K562 (cell line): Measurements from ENCODE around the gene KATNAL2. TPM values are rescaled to one million over a fixed set of nuclear protein-coding genes. Genes with fewer than 3 reads are reported as not detected.
A peak's percentile ranks its signal among the peaks of the same experiment; 100 is the strongest.

Experiments
- ASH1L ChIP-seq: fragments of 450-650 bp; IDR thresholded peaks from 2 replicates; pipeline ENCODE4 v1.6.1; 2018; ENCODE audit warnings: borderline replicate concordance, mild to moderate bottlenecking, low read depth; ENCODE audit not compliant: partially characterized antibody
- BACH1 ChIP-seq: fragments of 200-800 bp; sonication (Bioruptor generic); IDR thresholded peaks from 2 replicates; pipeline ENCODE4 v1.6.1; 2016; ENCODE audit warnings: missing genetic modification characterization, missing compliant biosample characterization
- CC2D1A ChIP-seq: fragments of 450-650 bp; IDR thresholded peaks from 2 replicates; pipeline ENCODE4 v1.6.1; 2017; ENCODE audit warnings: mild to moderate bottlenecking
- GATA2 ChIP-seq: sonication (generic); formaldehyde crosslinking; IDR thresholded peaks from 2 replicates; pipeline ENCODE4 v1.4.0; 2020; ENCODE audit warnings: mild to moderate bottlenecking, missing genetic modification reagents
- JUND ChIP-seq, 2 experiments: IDR thresholded peaks; 2 replicates in 1 of 2; 3 replicates in 1 of 2; pipeline ENCODE4 v1.6.1; 2011; ENCODE audit warnings: borderline replicate concordance in 2 of 2, low read depth in 2 of 2, low read length in 2 of 2, improper control_type of control experiment in 1 of 2, missing biosample characterization in 1 of 2, missing genetic modification characterization in 1 of 2, missing genetic modification reagents in 1 of 2
- L3MBTL2 ChIP-seq: fragments of 450-650 bp; IDR thresholded peaks from 2 replicates; pipeline ENCODE4 v1.6.1; 2016; ENCODE audit warnings: mild to moderate bottlenecking, moderate library complexity
- MAFF ChIP-seq: IDR thresholded peaks from 2 replicates; pipeline ENCODE4 v1.6.1; 2012; ENCODE audit warnings: low read length, improper control_type of control experiment
- NFRKB ChIP-seq: fragments of 450-650 bp; IDR thresholded peaks from 2 replicates; pipeline ENCODE4 v1.6.1; 2016; ENCODE audit warnings: low read depth
- RCOR1 ChIP-seq, 2 experiments: IDR thresholded peaks; 2 replicates each; pipeline ENCODE4 v1.6.1; 2012; ENCODE audit warnings: low read depth in 2 of 2, low read length in 2 of 2, borderline replicate concordance in 1 of 2, improper control_type of control experiment in 1 of 2
- SMARCE1 ChIP-seq: fragments of 450-650 bp; IDR thresholded peaks from 2 replicates; pipeline ENCODE4 v1.7.1; 2016; ENCODE audit warnings: mild to moderate bottlenecking
- SPI1 ChIP-seq: IDR thresholded peaks from 2 replicates; pipeline ENCODE4 v1.6.1; 2011; ENCODE audit warnings: low read depth, low read length, control low read depth, borderline replicate concordance
- TAF1 ChIP-seq: IDR thresholded peaks from 2 replicates; pipeline ENCODE4 v1.6.1; 2011; ENCODE audit warnings: mild to moderate bottlenecking, low read length, moderate library complexity; ENCODE audit not compliant: insufficient read depth, control insufficient read depth, severe bottlenecking; ENCODE audit errors: extremely low read depth
- ZNF76 ChIP-seq: fragments of 250-450 bp; sonication (Bioruptor Pico); IDR thresholded peaks from 2 replicates; pipeline ENCODE4 v1.4.0; 2020; ENCODE audit warnings: mild to moderate bottlenecking, moderate library complexity, borderline replicate concordance
- polyA plus RNA-seq, 8 experiments: library from polyadenylated mRNA; depleted of rRNA in 4 of 8; stranded (reverse) in 5 of 8; unstranded in 3 of 8; fragments of >200 nt; fragmentation: Nextera tagmentation in 2 of 8; fragmentation: Illumina TruSeq in 1 of 8; extraction: Ambion mirVana in 2 of 8; extraction: Trizol in 1 of 8; gene quantifications; 2 replicates each; pipeline versions ENCODE4 v1.2.1 to v1.2.3, GENCODE V29; 2011 to 2014; ENCODE audit warnings: inconsistent platforms in 1 of 8, missing spikeins in 1 of 8
- total RNA-seq, 7 experiments: library from RNA; depleted of rRNA in 6 of 7; stranded (reverse); fragments of >200 nt in 6 of 7; fragmentation: Illumina TruSeq in 2 of 7; extraction: Trizol in 2 of 7; gene quantifications; 2 replicates each; pipeline versions ENCODE4 v1.2.1 to v1.2.3, GENCODE V29; 2011 to 2021; ENCODE audit warnings: low replicate concordance in 1 of 7
- TF ChIP-seq, protein P1 (sequence below), 2 experiments: fragments of 450-650 bp; conservative IDR thresholded peaks; 2 replicates each; pipeline ENCODE4 v1.6.1; 2017; ENCODE audit warnings: mild to moderate bottlenecking in 2 of 2, moderate library complexity in 2 of 2
- TF ChIP-seq, protein P2 (sequence below): sonication (generic); formaldehyde crosslinking; IDR thresholded peaks from 2 replicates; pipeline ENCODE4 v1.8.1; 2023; ENCODE audit warnings: mild to moderate bottlenecking, missing genetic modification reagents
- TF ChIP-seq, protein P3 (sequence below): sonication (generic); IDR thresholded peaks from 2 replicates; pipeline ENCODE4 v1.6.1; 2016

Gene KATNAL2
- total and polyA plus RNA-seq, 9 of the 15 experiments (the other 6 are each of a cell fraction or from before 2014, with no cell fraction given): 0.08 to 1.2 (median 0.48) TPM

DNA sequence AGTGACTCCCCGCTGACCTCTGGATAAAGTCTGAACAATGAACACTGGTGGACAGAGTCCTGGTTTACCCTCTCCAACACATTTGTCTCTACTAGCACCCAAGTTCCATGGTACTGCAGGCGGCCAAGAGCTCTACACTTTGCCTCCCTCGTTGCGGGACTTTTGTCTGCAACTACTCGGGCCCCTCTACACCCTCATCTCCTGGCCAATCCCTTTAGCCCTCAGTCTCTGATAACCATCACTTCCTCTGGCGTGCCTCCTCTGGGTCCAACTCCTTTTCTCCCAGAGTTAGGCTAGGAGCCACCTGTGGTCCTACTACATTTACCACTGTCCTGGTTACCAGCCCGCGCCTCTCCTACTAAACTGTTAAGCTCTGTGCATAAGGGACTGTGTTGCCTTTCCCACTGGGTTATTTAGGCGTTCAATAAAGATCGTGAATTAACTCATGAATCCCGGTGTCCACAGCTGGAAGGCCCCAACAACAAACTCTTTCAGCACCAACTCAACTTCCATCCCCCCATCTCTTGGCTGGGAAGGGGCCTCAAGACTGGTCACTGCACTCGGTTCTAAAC is 232.1 kb downstream of the KATNAL2 start (continued):
- TF ChIP-seq RCOR1 (IDR thresholded peaks at IDR 0.05; ENCODE audit: borderline replicate concordance in 1 of 2, low read depth in 2 of 2, low read length in 2 of 2) (0 out of 4 replicates have a peak, but pooled peaks of 1 of the 2 experiments have one; percentile 31), SPI1 (peak; percentile 52; the same call in 1 of the 2 replicates), SMARCE1 (no peak), ZNF76 (no peak), TAF1 (peak; percentile 23), JUND (IDR thresholded peaks at IDR 0.05; ENCODE audit: borderline replicate concordance, low read depth, low read length) (peak; percentile 23; the same call in 1 of the 2 replicates), JUND (tag; IDR thresholded peaks at IDR 0.05; ENCODE audit: borderline replicate concordance, low read depth, low read length) (no peak; the same call in 2 of the 3 replicates), MAFF (no peak), CC2D1A (0 out of 2 replicates have a peak, but pooled peaks have one; percentile 21), ASH1L (no peak), GATA2 (CRISPR knock-in tag) (peak; percentile 52), BACH1 (no peak), NFRKB (0 out of 2 replicates have a peak, but pooled peaks have one; percentile 37), L3MBTL2 (0 out of 2 replicates have a peak, but pooled peaks have one; percentile 12)
- TF ChIP-seq, protein P1, sequence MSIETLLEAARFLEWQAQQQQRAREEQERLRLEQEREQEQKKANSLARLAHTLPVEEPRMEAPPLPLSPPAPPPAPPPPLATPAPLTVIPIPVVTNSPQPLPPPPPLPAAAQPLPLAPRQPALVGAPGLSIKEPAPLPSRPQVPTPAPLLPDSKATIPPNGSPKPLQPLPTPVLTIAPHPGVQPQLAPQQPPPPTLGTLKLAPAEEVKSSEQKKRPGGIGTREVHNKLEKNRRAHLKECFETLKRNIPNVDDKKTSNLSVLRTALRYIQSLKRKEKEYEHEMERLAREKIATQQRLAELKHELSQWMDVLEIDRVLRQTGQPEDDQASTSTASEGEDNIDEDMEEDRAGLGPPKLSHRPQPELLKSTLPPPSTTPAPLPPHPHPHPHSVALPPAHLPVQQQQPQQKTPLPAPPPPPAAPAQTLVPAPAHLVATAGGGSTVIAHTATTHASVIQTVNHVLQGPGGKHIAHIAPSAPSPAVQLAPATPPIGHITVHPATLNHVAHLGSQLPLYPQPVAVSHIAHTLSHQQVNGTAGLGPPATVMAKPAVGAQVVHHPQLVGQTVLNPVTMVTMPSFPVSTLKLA (conservative IDR thresholded peaks at IDR 0.05): peak in 1 of 2 experiments; percentile 41; a peak in 1 of 4 replicates
- TF ChIP-seq, protein P2, sequence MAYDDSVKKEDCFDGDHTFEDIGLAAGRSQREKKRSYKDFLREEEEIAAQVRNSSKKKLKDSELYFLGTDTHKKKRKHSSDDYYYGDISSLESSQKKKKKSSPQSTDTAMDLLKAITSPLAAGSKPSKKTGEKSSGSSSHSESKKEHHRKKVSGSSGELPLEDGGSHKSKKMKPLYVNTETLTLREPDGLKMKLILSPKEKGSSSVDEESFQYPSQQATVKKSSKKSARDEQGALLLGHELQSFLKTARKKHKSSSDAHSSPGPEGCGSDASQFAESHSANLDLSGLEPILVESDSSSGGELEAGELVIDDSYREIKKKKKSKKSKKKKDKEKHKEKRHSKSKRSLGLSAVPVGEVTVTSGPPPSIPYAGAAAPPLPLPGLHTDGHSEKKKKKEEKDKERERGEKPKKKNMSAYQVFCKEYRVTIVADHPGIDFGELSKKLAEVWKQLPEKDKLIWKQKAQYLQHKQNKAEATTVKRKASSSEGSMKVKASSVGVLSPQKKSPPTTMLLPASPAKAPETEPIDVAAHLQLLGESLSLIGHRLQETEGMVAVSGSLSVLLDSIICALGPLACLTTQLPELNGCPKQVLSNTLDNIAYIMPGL (CRISPR knock-in tag): no peak
- TF ChIP-seq, protein P3, sequence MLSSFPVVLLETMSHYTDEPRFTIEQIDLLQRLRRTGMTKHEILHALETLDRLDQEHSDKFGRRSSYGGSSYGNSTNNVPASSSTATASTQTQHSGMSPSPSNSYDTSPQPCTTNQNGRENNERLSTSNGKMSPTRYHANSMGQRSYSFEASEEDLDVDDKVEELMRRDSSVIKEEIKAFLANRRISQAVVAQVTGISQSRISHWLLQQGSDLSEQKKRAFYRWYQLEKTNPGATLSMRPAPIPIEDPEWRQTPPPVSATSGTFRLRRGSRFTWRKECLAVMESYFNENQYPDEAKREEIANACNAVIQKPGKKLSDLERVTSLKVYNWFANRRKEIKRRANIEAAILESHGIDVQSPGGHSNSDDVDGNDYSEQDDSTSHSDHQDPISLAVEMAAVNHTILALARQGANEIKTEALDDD: peak; percentile 88
